HG03575 (cell line): ENCODE data around the gene KRT10.

ENCODE experiments used
- ATAC-seq: cut with Tn5 transposase; IDR thresholded peaks from one replicate; pipeline ENCODE4 v1.9.1; 2021; ENCODE audit not compliant: unreplicated experiment, insufficient number of reproducible peaks, low FRiP score; ENCODE audit errors: extremely low read depth

The KRT10 gene

GRCh38 chr17:40777459-40777858 lies 45.0 kb downstream of the KRT10 start:
- ATAC-seq = no peak

DNA sequence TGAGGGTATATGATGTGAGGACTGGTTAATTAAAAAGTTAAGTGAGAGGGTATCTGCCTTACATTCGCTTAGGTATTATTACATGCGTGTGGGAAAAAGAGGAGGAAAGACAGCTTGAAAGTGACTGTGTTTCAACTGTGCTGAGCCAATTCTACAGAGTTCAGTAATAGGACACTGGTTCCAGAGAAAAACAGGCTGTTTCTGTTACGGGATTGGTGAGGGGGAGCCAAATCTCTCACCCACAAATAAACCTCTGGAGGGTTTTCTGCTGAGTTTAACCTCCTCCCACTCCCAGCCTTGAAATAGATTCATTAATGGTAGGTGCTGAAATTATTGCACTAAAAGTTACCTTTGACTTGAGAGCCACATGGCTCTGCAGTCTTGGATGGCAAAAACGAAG lies 46.5 kb downstream of the KRT10 start:
- ATAC-seq = no peak

- ATAC-seq = no peak
Measured at GRCh38 chr17:40772101-40772500, 50.3 kb downstream of the KRT10 start, which contains the start of gene KRT26. Gene KRT26 (minus strand): TSS chr17:40772201. CDS start chr17:40772113, 88 bp downstream.
